Putamen (tissue), 1 donor: ENCODE data around the gene PTK6.
"Not testable (repeated sequence)": the region's sequence is repeated elsewhere in the genome, so short reads cannot be mapped to it uniquely, and the experiment has no call there.

ENCODE experiments used
- DNase-seq: peaks from one replicate; pipeline ENCODE4 v3.0.0-alpha.2; 2016; ENCODE audit warnings: low spot score

Gene PTK6

GRCh38 chr20:63568986-63569949 is 32.1 kb upstream of the PTK6 start:
- no peak for DNase-seq

GRCh38 chr20:63568170-63568981 is 31.2 kb upstream of the PTK6 start:
- no peak for DNase-seq

DNA sequence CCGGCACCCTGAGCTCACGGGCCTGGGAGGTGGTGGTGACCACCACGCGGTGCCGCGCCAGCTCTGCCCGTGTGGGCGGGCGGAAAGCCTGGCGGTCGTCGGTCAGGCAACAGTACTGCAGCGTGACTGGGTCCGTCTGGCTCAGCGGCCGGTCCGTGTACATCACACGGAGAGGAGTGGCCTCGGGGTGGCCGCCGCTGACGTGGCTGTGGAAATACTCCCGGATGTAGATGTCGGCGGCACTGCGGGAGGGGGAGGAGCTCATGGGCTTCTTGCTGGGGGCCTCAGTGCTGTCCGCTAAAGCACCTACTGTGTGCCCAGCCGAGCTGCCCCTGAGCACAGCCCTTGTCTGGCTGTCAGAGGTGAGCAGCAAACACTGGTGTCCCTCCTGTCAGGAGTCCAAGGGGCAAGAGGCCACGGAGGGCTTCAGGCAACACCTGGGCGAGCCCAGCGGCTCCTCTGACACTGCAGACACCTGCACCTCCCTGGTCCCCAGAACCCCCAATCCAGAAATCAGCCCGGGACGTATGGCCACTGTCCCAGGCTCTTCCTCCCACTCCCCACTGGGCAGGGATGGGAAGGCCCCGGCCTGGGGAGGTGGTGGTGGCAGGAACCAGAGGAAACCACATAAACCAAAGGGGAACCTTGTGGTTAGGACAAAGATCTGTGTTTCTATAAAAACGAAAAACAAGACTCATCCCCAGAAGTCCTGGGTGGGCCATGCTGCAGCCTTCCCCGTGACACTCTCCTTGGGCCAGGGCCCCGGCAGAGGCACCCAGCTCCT is 30.4 kb upstream of the PTK6 start:
- no peak for DNase-seq

GRCh38 chr20:63567136-63567385 is 29.9 kb upstream of the PTK6 start:
- DNase-seq: no peak

DNA sequence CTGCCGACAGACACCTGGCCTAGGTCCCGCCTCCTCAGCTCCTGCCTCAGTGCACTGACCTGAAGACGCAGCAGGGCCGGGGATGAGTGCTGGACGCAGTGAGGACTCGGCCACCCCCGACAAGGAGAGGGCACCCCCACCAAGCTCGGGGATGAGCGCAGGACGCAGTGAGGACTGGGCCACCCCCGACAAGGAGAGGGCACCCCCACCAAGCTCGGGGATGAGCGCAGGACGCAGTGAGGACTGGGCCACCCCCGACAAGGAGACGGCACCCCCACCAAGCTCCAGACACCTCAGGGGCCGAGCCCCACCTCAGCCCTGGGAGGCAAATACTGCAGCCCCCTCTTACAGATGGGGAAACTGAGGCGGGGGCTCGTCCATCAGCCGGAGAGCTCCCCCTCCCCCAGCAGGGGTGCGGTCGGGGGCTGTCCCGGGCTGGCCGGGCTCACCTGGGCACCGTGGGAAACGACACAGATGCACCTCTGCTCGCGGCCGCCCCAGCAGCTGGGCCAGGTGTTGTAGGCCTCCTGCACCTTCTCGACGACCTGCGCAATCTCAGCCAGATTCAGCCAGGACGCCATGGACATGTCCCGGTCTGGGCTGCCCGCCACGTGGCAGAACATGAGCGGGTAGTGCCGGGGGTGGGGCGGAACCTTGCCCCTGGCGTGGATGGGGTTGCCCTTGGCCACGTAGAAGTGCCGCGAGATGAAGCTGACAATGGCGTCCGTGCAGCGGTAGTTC is 29.4 kb upstream of the PTK6 start:
- no peak for DNase-seq

- no peak for DNase-seq
These were observed 28.6 kb upstream of the PTK6 start for GRCh38 chr20:63565699-63566335.

DNA sequence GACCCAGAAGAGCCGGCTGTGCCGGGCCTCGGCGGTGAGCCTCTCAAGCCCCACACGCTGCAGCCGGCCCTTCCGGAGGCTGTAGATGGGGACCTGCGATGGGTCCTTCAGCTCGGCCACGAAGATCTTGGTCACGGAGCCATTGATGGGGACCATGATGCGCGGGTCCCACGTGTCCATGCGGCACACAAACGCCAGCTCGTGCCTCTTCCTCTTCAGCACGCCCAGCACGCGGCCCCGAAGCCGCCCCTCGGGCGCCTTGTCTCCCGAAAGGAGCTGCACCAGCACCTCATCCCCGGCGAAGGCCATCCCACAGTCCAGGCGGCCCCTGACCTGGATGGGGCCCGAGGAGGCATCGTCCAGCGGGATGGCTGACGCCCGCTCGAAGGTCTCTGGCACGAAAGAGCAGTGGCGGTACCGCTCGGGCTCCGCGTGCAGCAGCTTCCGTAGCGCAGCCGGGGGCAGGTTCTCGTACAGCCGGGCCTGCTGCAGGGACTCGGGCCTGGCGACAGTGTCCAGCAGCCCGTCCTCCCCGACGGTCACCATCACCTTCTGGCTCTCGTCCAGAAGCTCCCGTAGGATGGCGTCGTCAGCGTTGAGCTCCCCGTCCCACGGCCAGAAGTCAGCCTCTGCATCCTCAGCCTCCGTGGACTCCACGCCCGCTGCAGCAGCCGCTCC is 28.0 kb upstream of the PTK6 start:
- no peak for DNase-seq

DNA sequence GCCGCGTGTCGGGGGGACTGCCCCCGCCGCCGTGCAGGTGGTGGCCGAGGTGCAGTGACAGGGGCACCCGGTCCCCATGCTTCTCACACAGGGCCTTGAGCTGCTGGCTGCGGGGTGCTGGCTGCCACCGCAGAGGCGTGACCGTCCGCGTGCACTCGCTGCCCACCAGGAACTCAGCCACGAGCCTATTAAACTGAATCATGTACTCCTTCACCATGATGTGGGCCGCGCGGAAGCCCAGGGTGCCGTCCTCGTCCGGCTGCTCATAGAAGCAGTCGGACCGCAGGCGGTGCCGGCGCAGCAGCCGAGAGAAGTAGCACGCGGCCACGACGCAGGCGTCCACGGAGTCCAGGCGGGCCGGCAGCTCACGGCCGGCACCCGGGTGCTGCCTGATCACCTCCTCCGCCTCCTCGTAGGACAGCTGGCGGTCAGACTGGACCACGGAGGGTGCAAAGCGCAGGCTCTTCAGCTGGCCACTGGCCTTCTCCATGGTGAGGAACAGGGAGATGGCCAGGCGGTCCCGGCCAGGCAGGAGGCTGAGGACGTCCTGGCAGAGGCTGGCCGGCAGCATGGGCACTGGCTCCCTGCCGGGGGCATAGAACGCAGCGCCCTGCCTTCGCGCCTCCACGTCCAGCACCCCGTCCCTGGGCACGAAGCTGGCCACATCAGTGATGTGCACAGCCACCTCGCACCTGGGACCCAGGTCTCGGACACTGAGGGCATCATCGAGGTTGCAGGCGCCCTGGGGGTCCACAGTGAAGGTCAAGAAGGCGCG is 27.0 kb upstream of the PTK6 start:
- no peak for DNase-seq

- DNase-seq: no peak
These were observed 26.2 kb upstream of the PTK6 start for GRCh38 chr20:63563225-63563935.

GRCh38 chr20:63562461-63563224 is 25.5 kb upstream of the PTK6 start:
- DNase-seq: no peak

- DNase-seq: no peak
These were observed 24.6 kb upstream of the PTK6 start for GRCh38 chr20:63561624-63562396.

GRCh38 chr20:63560856-63561609 is 23.9 kb upstream of the PTK6 start:
- DNase-seq: no peak

DNA sequence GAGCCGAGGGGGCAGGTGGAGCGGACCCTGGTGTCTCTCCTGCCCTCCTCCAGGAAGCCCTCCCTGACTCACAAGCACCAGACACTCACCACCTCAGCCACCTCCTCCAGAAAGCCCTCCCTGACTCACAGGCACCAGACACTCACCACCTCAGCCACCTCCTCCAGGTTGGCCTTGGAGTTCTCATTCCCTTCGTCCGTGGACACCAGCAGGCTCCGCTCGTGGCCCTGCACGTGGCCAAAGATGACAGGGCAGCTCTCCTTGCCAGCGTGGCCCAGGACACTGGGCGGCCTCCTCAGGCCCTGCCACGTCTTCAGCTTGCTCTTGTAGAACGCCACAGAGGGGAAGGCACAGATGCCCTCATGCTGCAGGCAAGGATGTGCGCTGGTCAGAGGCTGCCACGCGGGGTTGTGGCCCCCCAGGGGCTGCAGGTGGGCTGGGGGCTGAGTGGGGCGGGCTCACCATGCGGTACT is 23.2 kb upstream of the PTK6 start:
- no peak for DNase-seq

GRCh38 chr20:63559485-63560332 is 22.5 kb upstream of the PTK6 start:
- not testable (repeated sequence) for DNase-seq

DNA sequence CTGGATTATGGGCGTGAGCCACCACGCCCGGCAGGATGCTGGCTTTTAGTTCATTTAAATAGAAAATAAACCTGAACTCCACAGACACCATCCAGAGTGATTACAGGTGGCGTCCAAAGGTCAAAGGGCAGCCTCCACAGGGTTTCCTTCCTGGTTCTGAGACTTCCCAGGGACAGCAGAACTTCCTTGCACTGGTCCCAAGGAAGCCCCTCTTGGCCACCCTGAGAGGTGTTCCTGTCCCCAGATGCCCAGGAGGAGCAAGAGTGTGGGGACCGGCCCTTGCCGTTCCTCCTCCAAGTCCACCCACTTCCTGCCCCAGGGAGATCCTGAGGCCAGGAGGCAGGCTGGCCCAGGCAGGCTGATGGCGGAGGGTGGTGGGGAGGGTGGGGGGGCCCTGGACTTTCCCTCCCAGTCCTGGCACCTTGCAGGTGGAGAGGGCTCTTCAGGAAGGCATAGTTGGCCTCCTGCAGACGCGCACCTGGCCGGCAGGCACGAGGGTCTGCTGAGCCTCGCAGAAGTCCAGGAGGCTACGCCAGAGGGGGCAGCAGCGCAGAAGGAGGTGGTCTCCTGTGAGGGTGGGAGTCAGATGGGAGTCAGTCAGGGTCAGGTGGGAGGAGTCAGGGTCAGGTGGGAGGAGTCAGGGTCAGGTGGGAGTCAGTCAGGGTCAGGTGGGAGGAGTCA is 21.8 kb upstream of the PTK6 start:
- DNase-seq: no peak
